IMR-90 (cell line): Measurements from ENCODE around the gene DPF3. TPM values are rescaled to one million over a fixed set of nuclear protein-coding genes. Genes with fewer than 3 reads are reported as not detected.
A peak's percentile ranks its signal among the peaks of the same experiment; 100 is the strongest.

Experiments used
- ATAC-seq: fragments of 200-7000 bp; cut with Tn5 transposase; 2 replicates; pipeline ENCODE4 v1.9.1; 2020; ENCODE audit warnings: low read depth, mild to moderate bottlenecking, moderate library complexity
- BruUV-seq: library from RNA; stranded (reverse); fragments of 400-500 nt; replicated peaks from 2 replicates; lab custom pipeline; 2021; lab: Mats Ljungman, UMichigan
- CTCF ChIA-PET: fragments of 300-600 bp; formaldehyde crosslinking; extraction: SDS; loops from one replicate; lab custom pipeline; 2021; ENCODE audit warnings: antibody characterized with exemption; lab: Yijun Ruan, JAX
- POLR2A ChIA-PET: fragments of 300-600 bp; sonication (Branson Sonifier 250); formaldehyde crosslinking; loops from one replicate; lab custom pipeline; 2022; ENCODE audit warnings: antibody characterized with exemption; ENCODE audit not compliant: unreplicated experiment; lab: Charles Lee
- DNase-seq: peaks from one replicate; pipeline ENCODE4 v3.0.0; 2013
- H2AFZ ChIP-seq: replicated peaks from 2 replicates; pipeline ENCODE3; 2013; ENCODE audit warnings: low read length, mild to moderate bottlenecking; ENCODE audit not compliant: poor library complexity
- H2AK5ac ChIP-seq: 2 replicates; pipeline ENCODE4 v1.6.1; 2013; ENCODE audit warnings: low read depth, low read length, inconsistent platforms
- H2AK9ac ChIP-seq: replicated peaks from 2 replicates; pipeline ENCODE3; 2013; ENCODE audit warnings: mild to moderate bottlenecking, low read depth, low read length, moderate library complexity; ENCODE audit not compliant: poor library complexity
- H2BK120ac ChIP-seq: 2 replicates; pipeline ENCODE4 v1.6.1; 2013; ENCODE audit warnings: low read depth, low read length, inconsistent platforms
- H2BK15ac ChIP-seq: 3 replicates; pipeline ENCODE4 v1.6.1; 2013; ENCODE audit warnings: low read depth, low read length, inconsistent platforms
- H2BK20ac ChIP-seq: 2 replicates; pipeline ENCODE4 v1.6.1; 2013; ENCODE audit warnings: low read depth, mild to moderate bottlenecking, inconsistent platforms, low read length, moderate library complexity
- H2BK5ac ChIP-seq: 2 replicates; pipeline ENCODE4 v1.6.1; 2013; ENCODE audit warnings: mild to moderate bottlenecking, low read depth, low read length, inconsistent platforms; ENCODE audit not compliant: poor library complexity, severe bottlenecking
- H3K14ac ChIP-seq: replicated peaks from 2 replicates; pipeline ENCODE4 v1.6.1; 2013; ENCODE audit warnings: low read depth, low read length, inconsistent platforms
- H3K18ac ChIP-seq: 2 replicates; pipeline ENCODE4 v1.6.1; 2013; ENCODE audit warnings: low read depth, low read length, control low read depth
- H3K23ac ChIP-seq: 2 replicates; pipeline ENCODE4 v1.6.1; 2013; ENCODE audit warnings: low read depth, low read length, inconsistent platforms
- H3K27ac ChIP-seq: 2 replicates; pipeline ENCODE4 v1.5.1; 2013; ENCODE audit warnings: mild to moderate bottlenecking, control low read depth, low read length; ENCODE audit not compliant: insufficient read depth
- H3K27me3 ChIP-seq: 2 replicates; pipeline ENCODE4 v1.6.1; 2013; ENCODE audit warnings: low read length; ENCODE audit not compliant: control insufficient read depth, insufficient read depth
- H3K36me3 ChIP-seq: 2 replicates; pipeline ENCODE4 v1.6.1; 2013; ENCODE audit warnings: low read length, mixed read lengths; ENCODE audit not compliant: control insufficient read depth, insufficient read depth
- H3K4ac ChIP-seq: 2 replicates; pipeline ENCODE4 v1.6.1; 2013; ENCODE audit warnings: low read depth, low read length, inconsistent platforms
- H3K4me1 ChIP-seq: 2 replicates; pipeline ENCODE4 v1.6.1; 2013; ENCODE audit warnings: low read length, mixed read lengths; ENCODE audit not compliant: control insufficient read depth, insufficient read depth
- H3K4me2 ChIP-seq: 2 replicates; pipeline ENCODE4 v1.6.1; 2013; ENCODE audit warnings: low read depth, mild to moderate bottlenecking, control low read depth, low read length, moderate library complexity
- H3K4me3 ChIP-seq: 2 replicates; pipeline ENCODE4 v1.5.1; 2013; ENCODE audit warnings: low read depth, mild to moderate bottlenecking, control low read depth, low read length, moderate library complexity; ENCODE audit not compliant: insufficient read depth
- H3K56ac ChIP-seq: 2 replicates; pipeline ENCODE4 v1.6.1; 2013; ENCODE audit warnings: low read length, inconsistent platforms; ENCODE audit not compliant: insufficient read depth; ENCODE audit errors: extremely low read depth
- H3K79me1 ChIP-seq, 2 experiments: 2 replicates each; pipeline ENCODE4 v1.6.1; 2013; ENCODE audit warnings: low read length in 2 of 2, inconsistent platforms in 1 of 2, low read depth in 1 of 2
- H3K9ac ChIP-seq: 2 replicates; pipeline ENCODE4 v1.6.1; 2013; ENCODE audit warnings: low read depth, low read length, control low read depth
- H3K9me1 ChIP-seq: 2 replicates; pipeline ENCODE4 v1.6.1; 2013; ENCODE audit warnings: low read length, inconsistent platforms; ENCODE audit not compliant: insufficient read depth
- H3K9me3 ChIP-seq: 2 replicates; pipeline ENCODE4 v1.6.1; 2013; ENCODE audit warnings: low read length; ENCODE audit not compliant: control insufficient read depth, insufficient read depth
- H4K20me1 ChIP-seq: 2 replicates; pipeline ENCODE4 v1.6.1; 2013; ENCODE audit warnings: low read length, inconsistent platforms; ENCODE audit not compliant: insufficient read depth
- H4K5ac ChIP-seq: 2 replicates; pipeline ENCODE4 v1.6.1; 2013; ENCODE audit warnings: mild to moderate bottlenecking, low read depth, low read length, control low read depth
- H4K8ac ChIP-seq, 2 experiments: 2 replicates each; pipeline ENCODE4 v1.6.1; 2013; ENCODE audit warnings: low read depth in 2 of 2, low read length in 2 of 2, control low read depth in 1 of 2, inconsistent platforms in 1 of 2
- H4K91ac ChIP-seq: 2 replicates; pipeline ENCODE4 v1.6.1; 2013; ENCODE audit warnings: low read depth, low read length, inconsistent platforms; ENCODE audit not compliant: insufficient read depth
- CEBPB ChIP-seq: IDR thresholded peaks from 2 replicates; pipeline ENCODE4 v1.6.1; 2012; ENCODE audit warnings: low read depth, low read length, improper control_type of control experiment
- CHD1 ChIP-seq: IDR thresholded peaks from 2 replicates; pipeline ENCODE4 v1.6.1; 2012; ENCODE audit warnings: low read depth, low read length, improper control_type of control experiment
- CTCF ChIP-seq: conservative IDR thresholded peaks from 2 replicates; pipeline ENCODE4 v1.5.1; 2012; ENCODE audit warnings: mild to moderate bottlenecking, low read depth, low read length, improper control_type of control experiment
- MAZ ChIP-seq: IDR thresholded peaks from 2 replicates; pipeline ENCODE4 v1.6.1; 2012; ENCODE audit warnings: low read depth, mild to moderate bottlenecking, low read length, improper control_type of control experiment, moderate library complexity, borderline replicate concordance
- MXI1 ChIP-seq: IDR thresholded peaks from 2 replicates; pipeline ENCODE4 v1.6.1; 2012; ENCODE audit warnings: low read depth, mild to moderate bottlenecking, low read length, moderate library complexity, borderline replicate concordance
- NFE2L2 ChIP-seq: fragments of 150-350 bp; IDR thresholded peaks from 2 replicates; pipeline ENCODE4 v1.6.1; 2016; ENCODE audit warnings: low read depth, mild to moderate bottlenecking, low read length
- RCOR1 ChIP-seq: IDR thresholded peaks from 2 replicates; pipeline ENCODE4 v1.6.1; 2012; ENCODE audit warnings: mild to moderate bottlenecking, low read length, improper control_type of control experiment; ENCODE audit not compliant: insufficient replicate concordance
- WGBS, 2 experiments: methylation state at CpG; one replicate each; pipeline versions ENCODE4 v1.1.5 to v1.1.7; 2013; ENCODE audit warnings: missing lambda C conversion rate in 2 of 2; ENCODE audit not compliant: insufficient read length in 1 of 2; ENCODE audit errors: extremely low coverage in 2 of 2; 5-methylcytosine and 5-hydroxymethylcytosine counted together
- dilution Hi-C: fragments of 300-500 bp; cut with HindIII; formaldehyde crosslinking; loops from one replicate; pipeline ENCODE4 v1.14.3; 2018; ENCODE audit warnings: low sequenced_read_pairs; ENCODE audit not compliant: unreplicated experiment
- in situ Hi-C: fragments of 300-500 bp; cut with MboI; formaldehyde crosslinking; loops from 3 replicates; pipeline ENCODE4 v1.14.3; 2019; ENCODE audit warnings: low sequenced_read_pairs, inconsistent platforms, mixed read lengths
- intact Hi-C: fragments of 100-400 bp; cut with micrococcal nuclease; formaldehyde crosslinking; loops from 2 replicates; pipeline ENCODE4 v1.10.0; 2022
- polyA plus RNA-seq, 3 experiments: library from polyadenylated mRNA; depleted of rRNA; stranded (reverse); fragments of >200 nt; gene quantifications; 2 replicates each; pipeline ENCODE4 v1.2.3, GENCODE V29; 2012; ENCODE audit warnings: low replicate concordance in 1 of 3
- total RNA-seq: library from RNA; depleted of rRNA; stranded (reverse); fragments of >200 nt; gene quantifications from 2 replicates; pipeline ENCODE4 v1.2.3, GENCODE V29; 2012
- TF ChIP-seq, protein P1 (sequence below): fragments of 150-350 bp; IDR thresholded peaks from 2 replicates; pipeline ENCODE4 v1.6.1; 2017; ENCODE audit warnings: mild to moderate bottlenecking, antibody characterized with exemption, low read length, low read depth
- TF ChIP-seq, protein P2 (sequence below): fragments of 150-350 bp; IDR thresholded peaks from 2 replicates; pipeline ENCODE4 v1.6.1; 2016; ENCODE audit warnings: low read depth, mild to moderate bottlenecking, low read length, moderate library complexity, borderline replicate concordance

DPF3 gene
- total and polyA plus RNA-seq, 2 of the 4 experiments (the other 2 are of a cell fraction), result 30.5 to 32.8 TPM

DNA sequence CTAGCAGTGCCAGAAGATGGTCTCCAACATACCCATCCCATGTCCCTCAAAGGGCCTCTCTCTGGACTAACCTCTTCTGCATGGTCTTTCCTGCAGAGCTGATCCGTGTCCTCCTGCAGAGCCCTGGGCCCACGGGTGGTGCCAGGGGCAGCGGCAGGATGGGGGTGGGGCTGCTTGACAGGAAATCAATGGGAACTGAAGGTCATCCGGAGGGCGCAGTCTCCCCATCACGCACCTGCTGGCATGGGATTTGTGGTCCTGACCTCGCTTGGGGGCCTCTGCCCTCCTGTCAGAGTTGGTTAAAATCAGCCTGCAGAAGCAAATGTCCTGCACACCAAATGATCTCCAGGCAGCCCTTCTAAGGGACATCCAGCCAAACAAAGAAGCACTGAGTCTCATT lies 110.2 kb downstream of the DPF3 start:
- Histone ChIP-seq H2AK5ac (no peak overlapping the region), H2BK20ac (no peak overlapping the region), H3K9me3 (no peaks in the 10 kb centered on the region), H3K27ac (no peak overlapping the region), H3K18ac (no peak overlapping the region), H3K79me1 (peaks cover 33 to 74% of the 10 kb centered on the region in 2 experiments), H4K8ac (no peak overlapping the region), H4K20me1 (0 out of 2 replicates have a peak, but pooled peaks cover 3% of the 10 kb centered on the region), H2BK5ac (no peak overlapping the region), H2BK120ac (no peak overlapping the region), H2BK15ac (no peak overlapping the region), H3K36me3 (no peaks in the 10 kb centered on the region), H3K9ac (no peak overlapping the region), H3K56ac (no peak overlapping the region), H4K5ac (no peak overlapping the region), H3K4ac (no peak overlapping the region), H3K27me3 (no peaks in the 10 kb centered on the region), H3K14ac (0 out of 2 replicates have a peak overlapping the region, but pooled peaks have one; percentile 19), H3K9me1 (peaks cover 14% of the 10 kb centered on the region), H2AK9ac (peak overlapping the region; percentile 29), H4K91ac (no peak overlapping the region), H3K4me1 (peaks cover 12% of the 10 kb centered on the region), H3K23ac (no peak overlapping the region), H3K4me2 (no peak overlapping the region), H3K4me3 (no peak overlapping the region), H2AFZ (no peak overlapping the region)
- POLR2A ChIA-PET, result no interaction called here
- ATAC-seq (no peak), DNase-seq (no peak)
- 86% methylated on average over 4 of the region's 7 CpGs; no CpG with 5 or more reads in 1 of the 2 experiments for WGBS, 2 experiments
- dilution Hi-C loops (no loop called here), intact Hi-C loops (no loop called here), in situ Hi-C loops (no loop called here)
- no peak for TF ChIP-seq MXI1
- TF ChIP-seq CEBPB, result no peak
- no peak for TF ChIP-seq CTCF
- TF ChIP-seq NFE2L2, result no peak
- TF ChIP-seq, protein P1, sequence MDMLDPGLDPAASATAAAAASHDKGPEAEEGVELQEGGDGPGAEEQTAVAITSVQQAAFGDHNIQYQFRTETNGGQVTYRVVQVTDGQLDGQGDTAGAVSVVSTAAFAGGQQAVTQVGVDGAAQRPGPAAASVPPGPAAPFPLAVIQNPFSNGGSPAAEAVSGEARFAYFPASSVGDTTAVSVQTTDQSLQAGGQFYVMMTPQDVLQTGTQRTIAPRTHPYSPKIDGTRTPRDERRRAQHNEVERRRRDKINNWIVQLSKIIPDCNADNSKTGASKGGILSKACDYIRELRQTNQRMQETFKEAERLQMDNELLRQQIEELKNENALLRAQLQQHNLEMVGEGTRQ, result no peak
- no peak for TF ChIP-seq MAZ
- TF ChIP-seq CHD1, result no peak
- TF ChIP-seq RCOR1, result no peak
- TF ChIP-seq, protein P2, sequence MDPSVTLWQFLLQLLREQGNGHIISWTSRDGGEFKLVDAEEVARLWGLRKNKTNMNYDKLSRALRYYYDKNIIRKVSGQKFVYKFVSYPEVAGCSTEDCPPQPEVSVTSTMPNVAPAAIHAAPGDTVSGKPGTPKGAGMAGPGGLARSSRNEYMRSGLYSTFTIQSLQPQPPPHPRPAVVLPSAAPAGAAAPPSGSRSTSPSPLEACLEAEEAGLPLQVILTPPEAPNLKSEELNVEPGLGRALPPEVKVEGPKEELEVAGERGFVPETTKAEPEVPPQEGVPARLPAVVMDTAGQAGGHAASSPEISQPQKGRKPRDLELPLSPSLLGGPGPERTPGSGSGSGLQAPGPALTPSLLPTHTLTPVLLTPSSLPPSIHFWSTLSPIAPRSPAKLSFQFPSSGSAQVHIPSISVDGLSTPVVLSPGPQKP, result no peak
- CTCF ChIA-PET, result no interaction called here
- no TSS peak for BruUV-seq
